PFSK-1 (cell line): ENCODE measurements around the gene PDAP1.

Experiments used
- POLR2AphosphoS5 ChIP-seq: IDR thresholded peaks from 2 replicates; pipeline ENCODE4 v1.6.1; 2012; ENCODE audit warnings: low read depth, mild to moderate bottlenecking, control low read depth, low read length, moderate library complexity
- REST ChIP-seq, 2 experiments: IDR thresholded peaks; 2 replicates each; pipeline versions ENCODE4 v1.6.1 to v1.8.0; 2011 to 2012; ENCODE audit warnings: low read depth in 2 of 2, low read length in 2 of 2, control low read depth in 1 of 2, inconsistent platforms in 1 of 2, mild to moderate bottlenecking in 1 of 2, moderate library complexity in 1 of 2; ENCODE audit not compliant: insufficient read depth in 1 of 2
- TAF1 ChIP-seq: IDR thresholded peaks from 2 replicates; pipeline ENCODE4 v1.6.1; 2012; ENCODE audit warnings: low read length, control low read depth, borderline replicate concordance; ENCODE audit not compliant: insufficient read depth

DNA sequence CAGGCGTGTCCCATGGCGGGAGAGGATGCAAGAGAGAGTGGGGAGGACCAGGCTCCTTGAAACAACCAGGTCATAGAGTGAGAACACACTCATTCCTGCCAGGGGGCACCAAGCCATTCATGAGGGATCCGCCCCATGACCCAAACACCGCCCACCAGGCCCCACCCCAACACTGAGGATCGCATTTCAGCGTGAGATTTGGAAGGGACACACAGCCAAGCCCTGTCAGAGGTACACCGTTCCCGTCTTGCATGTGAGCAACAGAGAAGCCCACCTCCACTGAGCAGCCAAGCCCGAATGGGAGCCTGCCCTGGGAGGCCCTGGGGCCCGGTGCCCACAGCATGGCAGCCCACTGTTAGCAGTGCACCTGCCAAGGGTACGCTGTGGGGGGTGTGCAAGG lies 41.8 kb downstream of the PDAP1 start:
- TF ChIP-seq POLR2AphosphoS5, result no peak
- no peak for TF ChIP-seq TAF1
- TF ChIP-seq REST (IDR thresholded peaks at IDR 0.05; ENCODE audit: insufficient read depth in 1 of 2, low read depth in 2 of 2, low read length in 2 of 2), result no peak
